Spinal cord (tissue), 10 donors: ENCODE data around the gene JAZF1. TPM values are rescaled to one million over a fixed set of nuclear protein-coding genes. Genes with fewer than 3 reads are reported as not detected.

Experiments
- DNase-seq, 6 donors: peaks; one replicate each; pipeline versions ENCODE4 v3.0.0 to v3.0.0-alpha.2; 2013 to 2015; ENCODE audit warnings: low spot score in 6 of 6, low read depth in 4 of 6
- H3K27ac ChIP-seq: one replicate; pipeline ENCODE4 v1.5.1; 2013; ENCODE audit warnings: low read depth, low read length, control low read depth
- H3K27me3 ChIP-seq: one replicate; pipeline ENCODE4 v1.6.1; 2013; ENCODE audit warnings: low read length; ENCODE audit not compliant: control insufficient read depth, insufficient read depth
- H3K36me3 ChIP-seq: one replicate; pipeline ENCODE4 v1.6.1; 2013; ENCODE audit warnings: low read length; ENCODE audit not compliant: control insufficient read depth, insufficient read depth
- H3K4me1 ChIP-seq: one replicate; pipeline ENCODE4 v1.6.1; 2013; ENCODE audit warnings: low read length; ENCODE audit not compliant: control insufficient read depth, insufficient read depth
- H3K4me3 ChIP-seq: one replicate; pipeline ENCODE4 v1.5.1; 2013; ENCODE audit warnings: low read depth, low read length, control low read depth
- H3K9me3 ChIP-seq: one replicate; pipeline ENCODE4 v1.6.1; 2013; ENCODE audit warnings: low read length; ENCODE audit not compliant: control insufficient read depth, insufficient read depth
- WGBS: methylation state at CpG from one replicate; pipeline ENCODE4 v1.1.5; 2013; ENCODE audit warnings: missing lambda C conversion rate; ENCODE audit not compliant: insufficient coverage; 5-methylcytosine and 5-hydroxymethylcytosine counted together
- polyA plus RNA-seq, 2 donors: library from polyadenylated mRNA; unstranded; fragments of 120-200 nt; gene quantifications; one replicate each; pipeline ENCODE4 v1.2.1, GENCODE V29; 2013; ENCODE audit not compliant: insufficient read length in 2 of 2
- total RNA-seq, 2 donors: library from RNA; depleted of rRNA in 1 of 2; stranded (reverse); fragments of 120-200 nt in 1 of 2; fragments of >200 nt in 1 of 2; gene quantifications; one replicate each; pipeline versions ENCODE4 v1.2.3 to v1.2.4, GENCODE V29; 2013 to 2014
- donor health status: healthy.

JAZF1 gene
- total and polyA plus RNA-seq, 4 donors: 20.7 to 66.0 (median 50.5) TPM

DNA sequence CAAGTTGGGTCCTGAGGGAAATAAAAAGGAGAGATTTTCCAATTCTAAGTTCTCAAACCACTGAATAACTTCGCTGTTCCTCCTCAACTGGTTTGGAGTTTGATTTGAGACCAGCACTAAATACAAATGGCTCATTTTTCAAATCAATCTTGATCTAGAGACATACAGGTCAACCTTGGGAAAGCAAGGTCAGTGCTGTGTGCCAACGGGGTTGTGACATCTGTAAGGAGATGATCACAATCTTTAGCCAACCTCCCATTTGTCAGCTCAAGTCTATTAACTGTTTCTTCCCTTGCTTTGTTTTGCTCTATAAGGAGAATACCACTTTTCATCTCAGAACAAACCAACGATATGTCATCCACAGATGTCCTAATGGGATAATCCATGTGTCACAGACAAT lies 309.5 kb downstream of the JAZF1 start:
- no peaks in the 10 kb centered on the region for H3K27me3 ChIP-seq
- no peaks in the 10 kb centered on the region for H3K36me3 ChIP-seq
- H3K4me3 ChIP-seq: no peak overlapping the region
- no peak for DNase-seq
- H3K27ac ChIP-seq: no peak overlapping the region
- whole genome bisulfite sequencing: no CpG with 5 or more reads among the region's 3 CpGs
- H3K9me3 ChIP-seq: no peaks in the 10 kb centered on the region
- peaks cover 35% of the 10 kb centered on the region for H3K4me1 ChIP-seq

DNA sequence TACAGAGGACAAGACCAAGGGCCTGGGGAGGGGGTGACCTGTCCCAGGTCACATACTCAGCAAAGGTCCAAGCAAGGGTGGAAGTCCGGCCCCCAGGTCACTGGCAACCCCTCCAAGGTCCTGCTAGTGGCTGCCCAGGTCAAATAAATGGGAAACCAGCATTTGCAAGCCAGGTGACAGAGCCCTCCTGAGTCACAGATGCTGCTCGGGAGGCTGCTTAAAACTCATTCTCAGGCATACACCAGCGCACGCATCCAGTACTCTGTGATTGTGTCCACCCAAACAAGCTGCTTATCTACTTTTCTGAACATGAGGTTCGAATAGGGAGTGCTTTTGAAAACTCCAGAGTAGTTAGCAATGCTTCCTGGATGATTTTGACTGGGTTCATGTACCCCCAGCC lies 310.0 kb downstream of the JAZF1 start:
- no peak for DNase-seq
- no peaks in the 10 kb centered on the region for H3K9me3 ChIP-seq
- H3K27ac ChIP-seq: no peak overlapping the region
- no peaks in the 10 kb centered on the region for H3K36me3 ChIP-seq
- H3K4me1 ChIP-seq: peaks cover 35% of the 10 kb centered on the region
- WGBS: 98% methylated on average over 5 of the region's 5 CpGs
- no peaks in the 10 kb centered on the region for H3K27me3 ChIP-seq
- H3K4me3 ChIP-seq: no peak overlapping the region

DNA sequence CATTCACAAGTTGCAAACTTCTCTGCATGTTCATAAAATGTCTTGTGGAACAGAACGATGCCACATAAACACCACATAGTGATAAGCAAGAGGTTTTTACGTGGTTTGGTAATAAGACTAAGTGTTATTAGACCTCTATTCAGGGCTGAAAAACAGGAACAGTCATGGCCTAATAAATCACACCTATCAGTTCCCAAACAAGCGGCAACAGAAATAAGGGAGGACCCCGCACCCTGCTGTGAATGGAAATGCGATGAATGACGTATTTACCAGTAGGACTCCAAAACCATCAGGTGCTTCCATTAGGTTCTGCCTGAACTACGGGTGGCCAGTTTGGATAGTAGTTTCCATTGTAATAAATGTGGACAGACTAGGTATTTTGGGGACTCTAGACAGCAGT lies 311.5 kb downstream of the JAZF1 start:
- no peaks in the 10 kb centered on the region for H3K36me3 ChIP-seq
- WGBS: 75% methylated on average over 1 of the region's 7 CpGs
- peaks cover 21% of the 10 kb centered on the region for H3K4me1 ChIP-seq
- no peak overlapping the region for H3K4me3 ChIP-seq
- no peak overlapping the region for H3K27ac ChIP-seq
- H3K27me3 ChIP-seq: no peaks in the 10 kb centered on the region
- DNase-seq: no peak
- H3K9me3 ChIP-seq: no peaks in the 10 kb centered on the region

DNA sequence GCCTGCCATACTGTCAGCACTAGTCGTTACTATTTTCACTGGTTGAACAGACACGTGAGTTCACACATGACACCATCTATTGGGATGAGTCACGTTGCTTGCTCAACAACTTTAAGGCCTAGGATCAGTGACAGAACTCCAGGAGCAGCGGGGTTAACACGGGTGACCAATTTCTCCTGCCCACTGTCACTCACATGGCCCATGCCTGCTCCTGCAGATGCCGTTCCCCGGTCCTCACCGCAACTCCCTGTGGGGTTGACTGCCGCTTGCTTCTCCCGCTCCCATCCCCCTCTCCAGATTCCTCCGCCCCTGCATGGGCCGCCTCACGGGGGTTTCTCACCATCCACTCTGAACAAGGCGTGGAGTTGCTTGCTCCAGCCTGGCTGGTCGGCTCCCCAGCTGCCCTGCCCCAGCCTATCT lies 312.5 kb downstream of the JAZF1 start:
- Histone ChIP-seq H3K9me3 (no peaks in the 10 kb centered on the region), H3K4me1 (peaks cover 17% of the 10 kb centered on the region), H3K27ac (no peak overlapping the region), H3K4me3 (no peak overlapping the region), H3K36me3 (no peaks in the 10 kb centered on the region), H3K27me3 (no peaks in the 10 kb centered on the region)
- WGBS: 90% methylated on average over 14 of the region's 15 CpGs
- no peak for DNase-seq

DNA sequence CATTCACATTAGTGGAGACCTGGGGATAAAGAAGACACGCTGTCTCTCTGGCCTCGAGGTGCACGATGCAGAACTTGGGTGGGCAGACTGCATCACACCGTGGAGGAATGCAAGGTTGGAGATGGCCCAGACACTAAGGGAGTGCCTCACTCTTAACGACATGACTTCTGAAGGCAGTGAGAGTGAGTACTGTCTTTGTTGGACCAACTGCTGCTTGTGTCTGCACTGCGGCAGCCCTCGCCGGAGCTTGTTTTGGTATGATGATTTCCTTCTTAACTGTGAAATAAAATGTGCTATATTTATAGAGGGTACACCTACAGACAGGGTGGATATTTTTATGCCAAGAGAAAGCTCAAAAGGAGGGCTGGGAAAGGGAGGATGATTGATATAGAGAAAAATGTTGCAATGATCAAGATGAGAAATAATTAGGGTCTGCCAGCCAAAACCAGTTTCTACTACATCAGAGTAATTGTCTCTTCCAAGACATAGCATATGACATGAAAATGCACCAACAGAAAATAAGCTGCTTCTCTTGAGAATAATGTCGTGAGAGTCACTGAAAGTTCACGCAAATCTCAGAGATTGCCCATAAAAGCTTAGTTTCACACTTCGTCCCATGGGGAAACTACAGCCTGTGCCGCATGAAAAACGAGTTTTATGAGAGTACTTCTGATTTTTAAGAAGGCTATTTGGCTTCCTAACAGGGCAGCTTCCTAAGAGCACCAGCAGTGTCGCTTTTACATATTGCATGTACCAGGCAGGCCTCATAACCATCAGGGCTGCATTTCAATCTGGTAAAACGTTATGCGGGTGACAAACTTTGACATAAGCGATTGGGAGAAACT lies 313.5 kb downstream of the JAZF1 start:
- H3K27ac ChIP-seq: no peak overlapping the region
- no peaks in the 10 kb centered on the region for H3K36me3 ChIP-seq
- 63% methylated on average over 10 of the region's 17 CpGs for WGBS
- H3K27me3 ChIP-seq: no peaks in the 10 kb centered on the region
- no peaks in the 10 kb centered on the region for H3K9me3 ChIP-seq
- H3K4me1 ChIP-seq: peaks cover 13% of the 10 kb centered on the region
- peak in 2 of 6 donors; percentile 41 to 73 for DNase-seq
- H3K4me3 ChIP-seq: no peak overlapping the region

DNA sequence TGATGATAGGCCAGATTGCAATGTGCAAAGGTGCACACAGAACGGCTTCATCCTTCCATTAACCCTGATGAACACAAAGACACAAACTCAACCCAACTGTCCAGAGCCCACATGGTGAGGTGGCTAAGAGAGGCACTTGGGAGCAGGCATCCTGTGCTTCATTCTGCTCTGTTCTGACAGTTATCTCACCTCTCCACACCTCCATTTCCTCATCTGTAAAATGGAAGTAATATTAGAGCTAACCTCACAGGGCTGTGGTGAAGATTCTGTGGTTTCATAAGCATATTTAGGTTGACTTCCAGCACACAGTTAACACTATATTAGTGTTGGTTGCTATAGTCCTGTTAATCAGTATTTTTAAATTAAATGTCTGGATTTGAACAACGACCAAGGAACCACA lies 314.3 kb downstream of the JAZF1 start:
- WGBS: no CpG with 5 or more reads among the region's 2 CpGs
- peaks cover 13% of the 10 kb centered on the region for H3K4me1 ChIP-seq
- no peak overlapping the region for H3K4me3 ChIP-seq
- no peak overlapping the region for H3K27ac ChIP-seq
- no peaks in the 10 kb centered on the region for H3K27me3 ChIP-seq
- no peak for DNase-seq
- no peaks in the 10 kb centered on the region for H3K9me3 ChIP-seq
- H3K36me3 ChIP-seq: no peaks in the 10 kb centered on the region

DNA sequence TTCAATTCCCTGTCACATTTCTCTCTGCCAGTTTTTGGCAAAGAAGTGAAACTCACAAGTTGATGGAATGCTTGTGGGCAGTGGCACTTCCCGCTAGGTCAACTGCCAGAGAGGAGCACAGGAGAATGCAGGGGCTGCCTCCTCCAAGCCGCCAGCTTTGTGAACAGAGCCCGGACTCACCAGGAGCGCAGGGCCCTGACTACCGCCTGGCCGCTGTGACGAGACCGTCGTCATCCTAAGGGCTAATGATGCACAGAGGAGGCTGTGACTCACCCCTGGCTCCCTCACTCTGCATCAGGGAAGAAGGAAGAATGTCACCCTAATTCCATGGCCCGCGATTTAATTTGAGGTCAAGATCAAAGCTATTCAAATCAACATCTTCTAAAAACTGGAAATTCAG lies 316.7 kb downstream of the JAZF1 start:
- Histone ChIP-seq H3K4me3 (no peak overlapping the region), H3K27ac (no peak overlapping the region), H3K9me3 (no peaks in the 10 kb centered on the region), H3K36me3 (no peaks in the 10 kb centered on the region), H3K4me1 (peaks cover 11% of the 10 kb centered on the region), H3K27me3 (no peaks in the 10 kb centered on the region)
- WGBS: 81% methylated on average over 6 of the region's 11 CpGs
- DNase-seq: peak in 2 of 6 donors; percentile 11 to 30

DNA sequence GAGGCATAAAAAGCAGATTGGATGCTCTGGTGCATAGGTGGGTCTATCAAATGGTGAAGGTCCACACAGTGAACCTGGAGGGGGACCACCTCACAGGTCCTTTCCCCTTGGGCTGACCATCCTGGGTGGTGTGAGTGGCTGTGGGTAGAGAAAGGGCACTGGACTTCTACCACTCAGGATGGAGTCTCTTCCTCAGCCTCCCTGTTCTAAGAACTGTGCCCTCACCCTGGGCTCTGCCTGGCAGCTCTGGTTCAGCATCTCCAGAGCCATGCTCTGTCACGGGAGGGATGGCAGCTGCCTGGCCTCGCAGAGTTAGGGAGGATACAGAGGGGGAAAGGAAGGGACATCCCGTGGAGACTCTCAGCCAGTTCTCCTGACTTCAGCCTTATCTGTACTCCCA lies 318.8 kb downstream of the JAZF1 start:
- Histone ChIP-seq H3K27ac (no peak overlapping the region), H3K9me3 (no peaks in the 10 kb centered on the region), H3K27me3 (no peaks in the 10 kb centered on the region), H3K4me3 (no peak overlapping the region), H3K4me1 (peaks cover 4% of the 10 kb centered on the region), H3K36me3 (peaks cover 6% of the 10 kb centered on the region)
- no peak for DNase-seq
- WGBS: no CpG with 5 or more reads among the region's 3 CpGs

DNA sequence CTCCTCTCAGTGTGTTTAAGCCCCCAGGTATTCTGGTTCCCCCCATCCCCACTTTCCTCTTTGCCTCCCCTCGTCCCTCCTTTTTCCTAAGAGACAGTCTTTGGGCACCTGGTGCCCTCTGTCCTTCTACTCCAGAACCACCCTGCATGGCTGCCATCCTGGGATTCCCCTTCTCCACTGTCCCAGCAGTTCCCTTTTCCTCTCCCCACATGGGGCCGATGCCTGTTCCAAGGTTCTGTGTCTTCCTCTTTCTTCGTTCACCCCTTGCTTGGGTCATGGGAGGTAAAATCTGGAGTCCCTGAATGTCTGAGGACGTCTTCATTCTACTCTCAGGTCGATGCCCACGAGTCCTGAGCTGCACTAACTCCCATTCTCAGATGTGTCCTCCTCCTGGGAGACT lies 319.8 kb downstream of the JAZF1 start:
- no peak for DNase-seq
- H3K27ac ChIP-seq: no peak overlapping the region

More for the DNA sequence above, 319.8 kb downstream of the JAZF1 start:
- Histone ChIP-seq H3K9me3 (no peaks in the 10 kb centered on the region), H3K36me3 (peaks cover 6% of the 10 kb centered on the region), H3K4me1 (peaks cover 4% of the 10 kb centered on the region), H3K27me3 (no peaks in the 10 kb centered on the region), H3K4me3 (no peak overlapping the region)
- 69% methylated on average over 4 of the region's 6 CpGs for WGBS
